HPDE6-E6E7 (cell line): ENCODE measurements around the gene CCDC152.
"Not testable (repeated sequence)": the region's sequence is repeated elsewhere in the genome, so short reads cannot be mapped to it uniquely, and the experiment has no call there.

Experiments
- DNase-seq: peaks from one replicate; pipeline ENCODE4 v3.0.0; 2011; ENCODE audit warnings: missing footprints; ENCODE audit errors: extremely low spot score

CCDC152 gene

GRCh38 chr5:42812620-42813019, 56.0 kb downstream of the CCDC152 start:
- no peak for DNase-seq

- no peak for DNase-seq
These were observed 56.9 kb downstream of the CCDC152 start for GRCh38 chr5:42813533-42813932.

- DNase-seq: not testable (repeated sequence)
These were observed 59.9 kb downstream of the CCDC152 start for GRCh38 chr5:42816546-42816945.

GRCh38 chr5:42819745-42820144, 63.1 kb downstream of the CCDC152 start:
- DNase-seq: no peak

GRCh38 chr5:42822548-42822947, 65.9 kb downstream of the CCDC152 start:
- DNase-seq: no peak

GRCh38 chr5:42824347-42824976, 67.8 kb downstream of the CCDC152 start:
- DNase-seq: no peak

- no peak for DNase-seq
These were observed 69.0 kb downstream of the CCDC152 start for GRCh38 chr5:42825422-42826148.

- DNase-seq: no peak
These were observed 70.3 kb downstream of the CCDC152 start for GRCh38 chr5:42826757-42827515.

GRCh38 chr5:42828671-42829070, 72.1 kb downstream of the CCDC152 start:
- no peak for DNase-seq

GRCh38 chr5:42830924-42831323, 74.3 kb downstream of the CCDC152 start:
- DNase-seq: no peak

- DNase-seq: no peak
These were observed 75.4 kb downstream of the CCDC152 start for GRCh38 chr5:42832060-42832459.

- DNase-seq: no peak
These were observed 79.6 kb downstream of the CCDC152 start for GRCh38 chr5:42836070-42836769.

- no peak for DNase-seq
These were observed 81.0 kb downstream of the CCDC152 start for GRCh38 chr5:42837601-42838000.

GRCh38 chr5:42839196-42839595, 82.6 kb downstream of the CCDC152 start:
- DNase-seq: no peak

GRCh38 chr5:42840269-42840668, 83.7 kb downstream of the CCDC152 start:
- DNase-seq: no peak

- DNase-seq: no peak
These were observed 84.4 kb downstream of the CCDC152 start for GRCh38 chr5:42840842-42841567.

- no peak for DNase-seq
These were observed 86.5 kb downstream of the CCDC152 start for GRCh38 chr5:42842921-42843641.

GRCh38 chr5:42843675-42844292, 87.2 kb downstream of the CCDC152 start:
- DNase-seq: no peak

GRCh38 chr5:42844408-42844807, 87.8 kb downstream of the CCDC152 start:
- not testable (repeated sequence) for DNase-seq

GRCh38 chr5:42848545-42848944, 91.9 kb downstream of the CCDC152 start:
- DNase-seq: no peak
